HK-2 (cell line): ENCODE data around the gene MZT2B.
"Not testable (repeated sequence)": the region's sequence is repeated elsewhere in the genome, so short reads cannot be mapped to it uniquely, and the experiment has no call there.

Experiments
- DNase-seq: peaks from one replicate; pipeline ENCODE4 v3.0.0-alpha.2; 2018; ENCODE audit not compliant: unreplicated experiment

MZT2B gene

GRCh38 chr2:130180404-130181324 is 1.4 kb upstream of the MZT2B start:
- DNase-seq, result not testable (repeated sequence)

- DNase-seq, result peak; percentile 98
Measured at GRCh38 chr2:130181325-130181879, 660 bp upstream of the MZT2B start, which contains the start of gene SMPD4. Gene SMPD4, minus strand, starts transcription at chr2:130181602. Its CDS starts 5,010 bp downstream, at chr2:130176592.

DNA sequence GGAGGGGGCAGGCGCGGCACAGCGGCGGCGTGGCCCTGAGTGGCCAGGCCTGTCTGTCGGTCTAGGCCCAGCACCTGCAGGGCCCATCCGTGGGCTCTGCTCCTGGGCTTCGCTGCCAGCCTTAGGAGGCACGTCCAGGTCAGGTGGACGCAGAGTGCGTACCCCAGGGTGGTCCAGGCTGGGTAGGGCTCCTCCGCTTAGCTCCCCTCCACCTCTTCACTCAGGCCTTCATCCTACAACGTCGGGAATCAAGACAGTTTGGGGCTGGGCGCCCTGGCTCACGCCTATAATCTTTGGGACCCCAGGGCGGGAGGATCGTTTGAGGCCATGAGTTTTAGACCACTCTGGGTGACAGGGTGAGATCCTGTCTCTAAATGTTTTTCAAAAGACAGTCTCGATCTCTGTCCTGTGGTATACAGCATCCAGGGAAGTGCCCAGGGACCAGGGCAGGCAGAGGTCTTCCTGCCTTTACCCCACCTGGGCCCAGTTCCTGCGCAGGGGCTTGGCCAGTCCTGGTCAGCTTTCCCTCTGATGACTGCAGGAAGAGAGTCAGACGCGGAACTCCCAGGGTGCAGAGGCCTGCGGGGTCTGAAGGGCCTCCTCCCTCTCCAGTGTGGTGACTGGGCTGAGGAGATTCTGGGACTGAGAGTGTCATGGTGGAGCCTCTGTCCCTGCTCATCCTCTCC is 907 bp downstream of the MZT2B start:
- not testable (repeated sequence) for DNase-seq

- no peak for DNase-seq
Measured at GRCh38 chr2:130183512-130184373, 1.7 kb downstream of the MZT2B start.

GRCh38 chr2:130185436-130185835 is 3.4 kb downstream of the MZT2B start:
- DNase-seq, result no peak

- no peak for DNase-seq
Measured at GRCh38 chr2:130185896-130186295, 3.8 kb downstream of the MZT2B start.

DNA sequence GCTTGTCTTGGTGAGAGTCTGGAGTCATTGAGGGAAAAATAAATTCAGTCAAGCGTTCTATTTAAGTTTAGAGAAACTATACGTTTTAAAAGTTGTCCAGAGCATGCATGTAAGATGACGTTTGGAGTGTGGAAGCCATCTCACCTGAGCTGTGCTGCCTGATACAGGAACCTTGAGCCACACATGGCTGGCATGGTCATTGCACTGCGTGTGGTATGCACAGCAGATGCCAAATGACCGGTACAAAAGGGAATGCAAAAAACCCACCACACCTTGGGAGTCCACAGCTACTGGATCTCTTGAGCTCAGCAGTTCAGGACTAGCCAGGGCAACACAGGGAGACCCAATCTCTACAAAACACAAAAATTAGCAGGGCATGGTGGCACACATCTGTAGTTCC is 4.3 kb downstream of the MZT2B start:
- no peak for DNase-seq

DNA sequence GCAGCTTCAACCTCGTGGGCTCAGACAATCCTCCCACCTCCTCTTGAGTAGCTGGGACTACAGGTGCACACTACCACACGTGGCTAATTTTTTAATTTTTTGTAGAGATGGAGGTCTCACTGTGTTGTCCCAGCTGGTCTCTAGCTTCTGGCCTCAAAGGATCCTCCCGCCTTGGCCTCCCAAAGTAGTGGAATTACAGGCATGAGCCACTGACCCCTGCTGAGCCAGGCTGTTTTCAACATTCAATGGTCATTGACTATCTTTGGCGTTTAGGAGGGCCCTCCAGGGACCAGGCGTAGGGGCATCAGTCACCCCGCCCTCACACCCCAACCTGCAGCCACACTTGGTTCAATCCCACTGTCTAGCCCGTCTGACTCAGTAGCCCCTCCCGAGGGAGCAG is 5.2 kb downstream of the MZT2B start:
- DNase-seq, result no peak

- not testable (repeated sequence) for DNase-seq
Measured at GRCh38 chr2:130187859-130188792, 6.1 kb downstream of the MZT2B start.

GRCh38 chr2:130188958-130189357 is 6.9 kb downstream of the MZT2B start:
- DNase-seq, result not testable (repeated sequence)

DNA sequence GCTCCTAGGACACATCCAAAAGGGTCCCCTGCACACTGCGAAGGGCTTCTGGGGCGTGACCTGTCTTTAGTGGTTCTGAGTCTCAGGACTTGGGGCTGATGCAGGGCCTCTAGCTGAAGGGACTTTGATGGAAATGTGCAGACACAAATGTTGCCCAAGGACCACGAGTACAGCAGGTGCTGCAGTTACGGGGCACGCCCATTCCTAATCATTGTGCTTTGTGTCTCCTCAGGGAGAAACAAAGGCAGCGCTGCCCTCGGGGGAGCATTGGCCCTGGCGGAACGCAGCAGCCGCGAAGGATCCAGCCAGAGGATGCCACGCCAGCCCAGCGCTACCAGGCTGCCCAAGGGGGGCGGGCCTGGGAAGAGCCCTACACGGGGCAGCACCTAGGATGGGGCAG is 8.2 kb downstream of the MZT2B start:
- no peak for DNase-seq

- DNase-seq, result not testable (repeated sequence)
Measured at GRCh38 chr2:130191319-130191718, 9.3 kb downstream of the MZT2B start.

DNA sequence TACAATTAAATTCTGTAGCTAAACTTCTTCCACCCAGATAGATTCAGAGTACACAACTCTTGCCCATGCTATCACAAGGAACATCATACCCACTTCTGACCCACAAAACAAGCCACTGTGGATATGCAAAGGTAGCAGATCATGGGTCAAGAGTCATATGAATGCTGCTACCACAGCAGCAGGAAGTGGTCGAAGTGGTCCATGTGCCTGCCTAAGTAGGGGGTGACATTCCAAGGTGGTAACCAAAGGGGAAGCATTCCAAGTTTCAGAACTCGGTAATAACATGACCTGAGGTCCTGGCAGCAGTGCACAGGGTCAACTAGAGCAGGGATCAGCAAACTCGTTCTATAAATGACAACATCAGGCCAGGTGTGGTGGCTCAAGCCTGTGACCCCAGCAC is 10.4 kb downstream of the MZT2B start:
- DNase-seq, result not testable (repeated sequence)

- not testable (repeated sequence) for DNase-seq
Measured at GRCh38 chr2:130193824-130194223, 11.8 kb downstream of the MZT2B start.

GRCh38 chr2:130195089-130195635 is 13.1 kb downstream of the MZT2B start:
- DNase-seq, result not testable (repeated sequence)

- not testable (repeated sequence) for DNase-seq
Measured at GRCh38 chr2:130196052-130196451, 14.0 kb downstream of the MZT2B start.

DNA sequence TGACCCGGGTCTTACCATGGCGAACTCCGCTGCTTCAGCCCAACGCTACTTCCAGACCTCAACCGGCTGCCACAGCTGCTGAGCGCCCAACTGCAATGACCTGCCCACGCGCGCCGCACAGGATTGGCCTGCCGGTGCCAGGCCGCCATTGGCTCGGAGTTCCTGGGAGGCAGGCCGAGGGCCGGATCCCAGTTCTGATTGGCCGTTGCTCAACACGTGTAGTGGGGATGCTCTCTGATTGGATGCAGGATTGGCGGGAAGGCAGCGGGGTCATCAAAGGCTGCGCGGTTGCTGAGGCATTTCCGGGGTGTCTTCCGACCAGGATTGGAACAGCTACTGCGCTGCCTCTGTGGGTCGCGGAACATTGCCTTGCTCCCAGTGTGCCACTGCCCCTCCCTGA is 16.3 kb downstream of the MZT2B start, which contains the start of gene TUBA3E:
TUBA3E (minus strand) TSS at position 97 of the 400 bp plus-strand sequence; CDS start at position 18, 79 bp downstream.
- DNase-seq, result no peak

- not testable (repeated sequence) for DNase-seq
Measured at GRCh38 chr2:130202518-130202917, 20.5 kb downstream of the MZT2B start.

GRCh38 chr2:130203150-130203549 is 21.1 kb downstream of the MZT2B start:
- not testable (repeated sequence) for DNase-seq

- not testable (repeated sequence) for DNase-seq
Measured at GRCh38 chr2:130207051-130207450, 25.0 kb downstream of the MZT2B start.
